HG03280 (cell line): ENCODE measurements around the gene RIPOR3.
"Not testable (repeated sequence)": the region's sequence is repeated elsewhere in the genome, so short reads cannot be mapped to it uniquely, and the experiment has no call there.

Experiments used
- ATAC-seq: cut with Tn5 transposase; IDR thresholded peaks from one replicate; pipeline ENCODE4 v1.9.1; 2021; ENCODE audit warnings: mild to moderate bottlenecking, moderate library complexity; ENCODE audit not compliant: unreplicated experiment

Gene RIPOR3

DNA sequence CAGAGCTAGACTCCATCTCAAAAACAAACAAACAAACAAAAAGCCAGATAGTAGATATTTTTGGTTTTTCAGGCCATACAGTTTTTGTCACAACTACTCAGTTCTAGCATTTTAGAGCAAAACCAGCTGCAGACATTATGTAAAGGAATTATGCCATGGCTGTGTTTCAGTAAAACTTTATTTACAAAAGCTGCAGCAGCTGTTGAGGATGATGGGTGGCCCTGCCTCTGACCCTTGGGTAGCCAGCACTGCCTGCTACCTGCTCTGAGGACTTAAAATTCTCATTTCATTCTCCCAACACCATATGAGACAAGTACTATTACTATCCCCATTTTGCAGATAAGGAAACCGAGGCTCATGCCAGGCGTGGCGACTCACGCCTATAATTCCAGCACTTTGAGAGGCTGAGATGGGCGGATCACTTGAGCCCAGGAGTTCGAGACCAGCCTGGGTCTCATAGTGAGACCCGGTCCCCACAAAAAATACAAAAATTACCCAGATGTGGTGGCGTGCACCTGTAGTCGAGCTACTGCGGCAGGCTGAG lies 56.3 kb downstream of the RIPOR3 start:
- no peak for ATAC-seq

DNA sequence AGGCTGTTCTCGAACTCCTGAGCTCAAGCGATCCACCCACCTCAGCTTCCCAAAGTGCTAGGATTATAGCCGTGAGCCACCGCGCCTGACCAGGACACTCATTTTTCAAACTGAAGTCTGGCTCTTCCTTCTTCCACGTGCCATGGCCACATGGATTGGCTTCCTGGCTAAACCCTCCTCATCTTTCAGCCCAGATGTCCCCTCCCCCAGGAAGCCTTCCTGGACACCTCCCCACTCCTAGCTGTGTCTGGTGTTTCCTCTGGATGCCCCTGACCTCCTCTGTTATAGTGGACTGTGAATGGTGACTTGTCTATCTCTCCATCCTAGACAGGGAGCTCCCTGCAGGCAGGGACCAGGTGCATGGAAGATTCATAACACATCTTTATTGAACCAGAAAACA lies 57.2 kb downstream of the RIPOR3 start:
- no peak for ATAC-seq

DNA sequence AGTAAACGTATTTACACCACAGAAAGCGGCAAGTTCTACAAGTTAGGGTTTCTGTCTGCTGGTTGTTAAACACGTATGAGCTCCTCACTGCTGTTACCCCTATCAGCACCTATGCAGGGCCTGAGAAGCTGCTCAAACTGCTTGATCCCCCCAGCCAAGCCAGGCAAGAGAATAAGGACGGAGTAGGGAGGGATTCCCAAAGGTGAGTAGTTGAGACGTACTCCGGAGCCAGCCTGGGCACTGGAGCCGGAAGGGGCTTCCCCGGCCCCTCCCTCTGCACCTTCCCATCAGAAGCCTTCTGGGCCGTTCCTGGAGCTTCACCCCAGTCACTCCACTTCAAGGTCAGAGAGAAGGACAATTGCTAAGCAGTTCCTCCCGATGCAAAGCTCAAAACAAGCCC lies 58.0 kb downstream of the RIPOR3 start:
- no peak for ATAC-seq

DNA sequence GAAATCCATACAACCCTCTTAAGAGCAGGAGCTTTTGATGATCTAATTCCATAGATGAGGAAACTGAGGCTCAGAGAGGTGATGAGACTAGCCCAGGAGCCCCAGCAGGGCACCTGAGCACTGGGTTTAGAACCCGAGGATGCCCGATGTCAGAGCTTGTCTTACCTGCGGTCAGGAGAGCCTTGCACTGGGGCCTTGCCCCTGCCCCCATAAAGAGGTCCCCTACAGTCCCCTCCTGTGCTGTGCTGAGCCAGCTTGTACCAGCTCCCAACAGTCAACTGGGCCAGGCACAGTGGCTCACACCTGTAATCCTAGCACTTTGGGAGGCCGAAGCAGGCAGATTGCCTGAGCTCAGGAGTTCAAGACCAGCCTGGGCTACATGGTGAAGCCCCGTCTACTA lies 58.6 kb downstream of the RIPOR3 start:
- no peak for ATAC-seq

DNA sequence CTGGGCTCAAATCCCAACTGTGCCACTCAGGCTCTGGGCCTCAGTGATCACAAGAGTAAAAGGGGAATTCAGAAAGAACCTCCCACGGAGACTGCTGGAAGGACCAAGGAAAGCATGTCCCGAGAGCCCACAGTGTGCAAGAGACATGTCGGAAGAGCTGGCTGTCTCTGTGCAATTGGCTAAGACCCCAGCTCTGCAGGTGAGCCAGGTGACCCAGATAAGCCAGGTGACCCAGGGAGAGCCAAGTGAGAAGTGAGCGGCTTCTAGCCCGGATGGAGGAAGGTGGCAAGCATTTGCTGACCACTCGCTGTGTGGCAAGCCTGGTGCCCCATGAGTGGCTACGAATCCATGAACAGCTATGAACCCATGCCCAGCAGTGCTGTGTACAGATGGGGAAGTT lies 59.1 kb downstream of the RIPOR3 start:
- no peak for ATAC-seq

DNA sequence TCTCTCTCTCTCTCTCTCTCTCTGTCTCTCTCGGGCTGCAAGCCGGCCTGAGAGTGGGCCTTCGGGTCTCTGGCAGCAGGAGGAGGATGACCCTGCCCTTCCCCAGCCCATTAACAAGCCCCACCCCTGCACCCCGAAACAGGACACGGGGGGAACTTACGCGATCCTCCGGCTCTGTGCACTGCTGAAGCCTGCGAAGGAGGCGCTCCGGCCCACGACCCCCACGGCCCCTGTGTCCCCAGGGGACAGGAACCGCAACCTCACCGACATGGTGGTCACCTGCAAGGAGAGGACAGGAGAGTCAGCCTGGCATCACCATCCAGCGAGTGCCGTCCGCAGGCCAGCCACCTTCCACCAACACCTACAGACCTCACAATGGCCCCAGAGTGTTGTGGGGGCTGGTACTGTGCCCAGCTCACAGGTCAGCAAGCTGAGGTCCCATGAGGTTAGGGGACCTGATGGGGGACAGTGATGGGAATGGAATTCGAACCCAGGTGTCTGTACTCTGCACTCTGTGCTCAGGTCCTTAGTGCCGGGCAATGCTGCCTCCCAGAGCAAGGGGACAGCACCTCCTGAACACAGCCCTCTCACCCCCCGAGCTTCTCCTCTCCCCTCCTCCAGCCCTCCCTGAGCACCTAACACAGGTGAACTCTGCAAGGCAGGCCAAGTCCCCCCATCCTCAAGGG lies 60.6 kb downstream of the RIPOR3 start:
- ATAC-seq = no peak

DNA sequence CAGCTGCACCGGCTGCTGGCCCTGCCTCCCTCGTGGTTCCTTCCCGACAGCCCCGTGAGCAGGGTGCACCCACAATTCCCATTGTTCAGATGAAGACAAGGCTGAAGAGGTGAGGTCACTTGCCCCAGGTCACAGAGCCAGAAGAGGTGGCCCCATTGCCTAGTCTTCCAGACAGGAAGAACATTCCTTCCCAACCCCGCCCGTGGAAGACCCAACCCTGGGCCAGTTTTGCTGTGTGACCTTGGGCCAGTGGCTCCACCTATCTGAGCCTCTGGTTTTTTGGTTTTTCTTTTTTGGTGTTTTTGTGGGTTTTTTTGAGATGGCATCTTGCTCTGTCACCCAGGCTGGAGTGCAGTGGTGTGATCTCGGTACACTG lies 61.7 kb downstream of the RIPOR3 start:
- no peak for ATAC-seq

DNA sequence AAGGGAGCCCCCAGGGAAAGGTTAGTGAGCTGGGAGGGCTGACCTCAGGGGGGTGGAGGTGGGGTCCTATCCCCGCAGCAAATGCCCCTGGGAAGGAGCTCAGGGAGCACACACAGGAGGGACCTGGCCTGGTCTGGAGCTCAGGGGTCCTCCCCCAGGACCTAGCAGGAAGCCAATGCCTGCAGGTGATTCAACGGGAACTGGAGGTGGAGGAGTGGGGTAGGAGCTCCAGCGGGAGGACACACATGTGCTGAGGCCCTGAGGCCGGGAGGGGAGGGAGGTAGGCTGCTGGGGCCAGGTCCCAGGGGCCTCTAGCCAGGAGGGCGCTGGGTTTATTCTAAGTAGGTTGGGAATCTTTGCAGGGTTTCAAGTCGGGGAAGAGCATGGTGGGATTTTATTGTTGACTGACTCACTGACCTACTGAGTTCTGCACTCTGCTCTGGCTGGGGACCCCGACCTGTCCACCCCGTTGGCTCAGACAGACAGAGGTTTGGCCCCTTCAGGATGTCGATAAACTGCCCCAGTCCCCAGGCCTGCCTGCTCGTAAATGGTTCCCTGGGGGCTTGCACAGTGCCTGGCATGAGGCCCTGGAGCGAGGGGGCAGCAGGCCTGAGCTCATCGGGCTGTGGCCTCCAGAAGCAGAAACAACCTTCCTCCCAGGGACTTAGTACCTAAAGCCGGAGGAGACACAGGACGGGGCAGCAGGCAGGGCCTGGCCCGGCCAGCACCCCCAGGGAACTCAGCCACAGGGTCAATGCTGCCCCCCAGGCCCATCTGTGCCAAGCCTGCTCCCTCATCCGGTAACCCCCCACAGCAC lies 62.3 kb downstream of the RIPOR3 start:
- no peak for ATAC-seq

DNA sequence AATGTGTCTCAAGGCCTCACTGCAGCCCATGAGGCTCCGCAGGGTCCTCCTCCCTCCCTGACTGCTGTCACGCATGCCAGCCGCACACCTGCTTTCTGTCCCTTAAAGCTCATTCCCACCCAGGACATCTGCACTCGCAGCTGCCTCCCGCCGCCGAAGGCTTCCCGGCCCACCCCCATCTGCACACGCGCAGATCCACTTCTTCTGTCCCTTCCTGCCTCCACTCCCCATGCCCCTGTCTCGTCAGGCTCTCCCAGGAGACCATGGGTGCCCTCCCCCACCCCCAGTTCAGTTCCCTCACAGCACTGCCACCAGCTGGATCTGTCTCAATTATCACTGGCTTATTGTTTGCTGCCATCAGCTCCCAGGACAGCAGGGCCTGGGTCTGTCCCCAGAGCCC lies 63.0 kb downstream of the RIPOR3 start:
- ATAC-seq = no peak

DNA sequence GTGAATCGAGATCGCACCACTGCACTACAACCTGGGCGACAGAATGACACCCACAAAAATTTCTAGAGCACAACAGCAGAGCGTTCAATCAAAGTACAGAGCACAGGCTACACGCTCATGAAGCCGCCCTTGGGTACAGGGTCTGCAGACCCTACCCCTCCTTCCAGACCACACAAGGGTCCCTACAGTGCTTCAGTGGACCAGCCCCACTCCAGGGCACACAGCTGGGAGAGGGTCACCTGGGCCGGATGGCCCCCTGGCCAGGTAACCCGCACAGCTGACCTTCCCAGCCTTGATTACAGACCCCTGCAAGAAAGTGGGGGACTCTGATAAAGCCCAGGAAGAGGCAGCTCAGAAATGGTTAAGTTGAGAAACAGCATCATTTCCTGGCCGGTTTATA lies 63.6 kb downstream of the RIPOR3 start:
- ATAC-seq = no peak

DNA sequence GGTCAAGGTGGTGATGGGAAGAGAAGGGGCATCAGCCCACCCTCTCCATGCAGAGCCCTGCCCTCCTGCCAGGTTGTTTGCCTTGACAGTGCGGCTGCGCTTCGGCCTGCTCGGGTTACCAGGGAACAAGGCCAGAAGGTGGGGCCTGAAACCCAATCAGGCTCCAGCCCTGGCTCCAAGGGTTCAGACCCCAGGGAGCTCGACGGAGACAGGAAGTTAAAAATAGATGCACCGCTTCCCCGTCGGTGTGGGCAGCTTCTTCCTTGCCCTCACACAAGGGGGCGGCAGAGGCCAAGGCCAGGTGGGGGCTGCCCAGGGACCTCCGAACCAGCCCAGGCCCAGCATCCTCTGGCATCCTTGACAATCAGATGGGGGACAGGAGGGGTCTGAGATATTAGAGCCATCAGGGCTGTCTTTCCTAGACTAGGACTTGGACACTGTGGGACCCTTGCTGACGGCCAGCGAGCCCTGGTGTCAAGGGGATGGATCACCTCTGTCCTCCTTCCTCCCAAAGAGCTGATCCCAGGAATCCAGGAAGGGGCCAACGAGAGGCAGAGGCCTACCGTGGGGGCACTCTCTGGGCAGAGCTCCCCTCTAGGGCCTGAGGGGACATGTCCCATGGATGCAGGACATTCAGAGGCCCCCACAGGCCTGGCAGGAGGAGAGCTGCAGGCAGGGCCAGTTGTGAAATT lies 65.2 kb downstream of the RIPOR3 start:
- no peak for ATAC-seq

DNA sequence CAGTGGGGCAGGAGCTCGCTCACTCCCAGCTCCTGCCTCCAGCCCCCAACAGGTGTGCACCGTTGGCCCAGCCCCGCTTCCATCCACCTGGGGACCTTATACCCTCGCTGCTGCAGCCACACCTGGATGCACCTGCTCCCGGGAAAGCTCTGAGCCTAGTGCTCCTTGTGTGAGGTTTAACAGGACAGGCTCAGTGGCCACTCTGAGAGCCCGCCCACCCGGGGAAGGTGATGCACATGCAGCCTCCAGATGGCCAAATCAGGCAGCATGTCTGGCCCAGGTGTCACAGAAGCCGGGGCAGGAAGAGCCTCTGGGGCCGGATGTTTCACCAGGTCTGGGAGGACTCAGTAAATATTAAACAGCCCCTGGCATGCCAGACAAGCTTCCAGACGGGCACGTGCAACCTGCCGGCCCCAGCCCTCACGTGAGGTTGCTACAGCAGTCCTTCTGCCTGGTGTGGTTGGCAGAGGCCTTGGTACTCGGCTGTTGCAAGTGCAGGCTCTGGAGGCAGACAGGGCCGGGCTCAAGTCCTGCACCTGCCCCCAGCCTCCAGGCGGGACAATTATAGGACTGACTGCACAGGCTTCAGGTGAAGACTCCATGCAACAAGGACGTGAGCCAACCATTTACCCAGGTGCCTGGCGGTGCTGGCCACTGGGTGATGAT lies 66.9 kb downstream of the RIPOR3 start:
- no peak for ATAC-seq

DNA sequence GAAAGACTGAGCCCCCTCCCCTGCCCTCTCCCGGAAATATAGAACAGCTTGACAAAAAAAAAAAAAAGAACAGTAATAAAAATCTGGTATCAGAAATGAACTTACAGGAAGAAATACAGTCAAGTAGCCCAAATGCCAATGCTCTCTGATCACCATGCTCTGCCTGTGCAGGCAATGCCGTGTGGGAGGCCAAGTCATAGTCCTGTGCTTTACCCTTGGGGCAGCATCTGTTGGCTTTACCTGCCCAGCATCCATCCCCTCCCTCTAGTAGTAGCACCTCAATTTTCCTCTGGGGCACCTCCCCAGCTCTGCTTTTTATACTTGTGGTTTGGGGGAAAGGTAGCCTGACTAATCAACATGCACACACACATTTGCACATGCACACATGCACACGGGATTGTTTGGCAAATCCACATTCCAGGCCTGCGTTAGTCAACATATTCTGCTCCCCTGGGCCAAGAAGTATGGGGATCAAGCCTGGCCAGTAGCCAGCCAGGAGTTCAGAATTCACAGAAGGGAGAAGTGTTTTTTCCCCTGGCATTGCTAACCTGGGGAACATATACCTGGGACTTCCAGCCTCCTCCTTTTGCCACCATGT lies 70.2 kb downstream of the RIPOR3 start:
- ATAC-seq = no peak

DNA sequence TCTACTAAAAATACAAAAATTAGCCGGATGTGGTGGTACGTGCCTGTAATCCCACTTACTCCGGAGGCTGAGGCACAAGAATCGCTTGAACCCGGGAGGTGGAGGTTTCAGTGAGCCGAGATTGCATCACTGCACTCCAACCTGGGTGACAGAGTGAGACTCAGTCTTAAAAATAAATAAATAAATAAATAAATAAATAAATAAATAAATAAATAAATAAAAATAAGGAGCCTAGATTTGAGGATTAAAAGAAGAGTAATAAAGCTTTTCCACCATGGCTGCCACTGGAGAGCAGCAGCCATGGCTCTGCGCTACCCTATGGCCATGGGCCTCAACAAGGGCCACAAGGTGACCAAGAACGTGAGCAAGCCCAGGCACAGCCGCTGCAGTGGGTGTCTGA lies 70.9 kb downstream of the RIPOR3 start:
- ATAC-seq = not testable (repeated sequence)

DNA sequence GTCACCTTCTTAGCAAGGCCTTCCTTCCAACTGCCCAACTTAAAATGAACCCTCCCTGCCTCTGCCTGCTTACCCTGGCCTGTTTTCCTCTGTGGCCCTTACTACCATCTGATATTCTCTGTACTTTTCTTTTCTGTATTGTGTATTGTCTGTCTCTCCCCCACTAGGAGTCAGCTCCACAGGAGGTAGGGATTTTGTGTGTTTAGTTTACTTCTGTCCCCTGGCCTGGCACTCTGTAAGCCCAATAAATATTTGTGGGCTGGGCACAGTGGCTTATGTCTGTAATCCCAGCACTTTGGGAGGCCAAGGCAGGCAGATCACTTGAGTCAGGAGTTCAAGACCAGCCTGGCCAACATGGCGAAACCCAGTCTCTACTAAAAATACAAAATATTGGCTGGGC lies 72.8 kb downstream of the RIPOR3 start:
- ATAC-seq = no peak

DNA sequence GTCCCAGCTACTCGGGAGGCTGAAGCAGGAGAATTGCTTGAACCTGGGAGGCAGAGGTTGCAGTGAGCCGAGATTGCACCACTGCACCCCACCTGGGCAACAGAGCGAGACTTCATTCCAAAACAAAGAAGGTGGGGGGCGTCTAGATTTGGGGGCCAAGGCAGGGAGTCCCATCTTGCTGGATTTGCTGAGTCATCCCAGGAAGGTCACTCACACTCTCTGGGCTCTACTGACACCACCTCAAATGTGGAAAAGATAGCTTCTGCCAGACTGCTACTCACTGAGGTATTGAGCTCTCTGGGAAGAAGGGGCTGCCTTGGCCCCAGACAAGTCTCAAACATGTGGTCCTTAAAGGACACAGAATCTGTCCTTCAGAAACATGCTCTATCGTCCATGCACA lies 74.3 kb downstream of the RIPOR3 start:
- ATAC-seq = no peak

DNA sequence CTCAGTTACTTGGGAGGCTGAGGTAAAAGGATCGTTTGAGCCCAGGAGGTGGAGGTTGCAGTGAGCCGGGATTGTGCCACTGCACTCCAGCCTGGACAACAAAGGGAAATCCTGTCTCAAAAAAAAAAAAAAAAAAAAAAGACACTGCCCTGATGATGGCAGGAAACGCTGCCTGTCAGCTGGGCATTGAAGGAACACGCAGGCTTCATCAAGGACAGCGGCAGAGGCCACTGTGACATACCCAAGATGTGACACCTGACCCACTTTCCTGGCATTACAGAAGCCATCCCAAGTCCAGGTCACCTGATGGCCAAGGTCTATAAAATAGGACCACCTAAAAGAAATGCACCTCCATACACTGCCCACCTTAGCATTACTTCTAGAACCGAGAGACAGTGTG lies 75.9 kb downstream of the RIPOR3 start:
- no peak for ATAC-seq

DNA sequence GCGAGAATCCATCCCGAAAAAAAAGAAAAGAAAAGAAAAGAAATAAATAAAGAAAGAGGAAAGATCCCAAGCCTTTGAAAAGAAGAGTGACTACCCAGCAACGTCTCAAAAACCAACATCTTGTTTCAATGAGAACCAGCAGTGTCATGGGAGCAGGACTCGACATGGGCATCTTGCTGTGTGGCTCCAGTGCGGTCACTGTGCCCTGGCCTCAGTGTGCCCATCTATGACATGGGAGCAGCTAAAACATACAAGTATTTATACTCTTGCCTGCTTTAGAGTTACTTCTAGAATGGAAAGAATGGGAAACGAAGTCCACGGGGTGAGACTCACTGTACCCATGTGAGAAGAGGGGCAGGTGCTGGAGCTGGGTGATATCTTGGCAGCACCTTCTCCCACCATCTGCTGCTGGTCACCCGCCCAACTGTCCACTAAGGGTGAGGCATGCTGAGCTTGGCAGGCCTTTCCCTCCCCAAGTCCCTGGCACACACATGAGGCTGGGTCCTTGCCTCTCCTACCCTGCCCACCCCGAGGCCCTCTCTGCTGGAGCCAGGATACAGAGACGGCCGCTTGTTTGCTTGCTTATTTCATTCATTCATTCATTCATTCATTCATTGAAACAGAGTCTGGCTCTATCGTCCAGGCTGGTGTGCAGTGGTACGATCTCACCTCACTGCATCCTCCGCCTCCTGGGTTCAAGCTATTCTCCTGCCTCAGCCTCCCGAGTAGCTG lies 77.7 kb downstream of the RIPOR3 start:
- ATAC-seq = no peak

DNA sequence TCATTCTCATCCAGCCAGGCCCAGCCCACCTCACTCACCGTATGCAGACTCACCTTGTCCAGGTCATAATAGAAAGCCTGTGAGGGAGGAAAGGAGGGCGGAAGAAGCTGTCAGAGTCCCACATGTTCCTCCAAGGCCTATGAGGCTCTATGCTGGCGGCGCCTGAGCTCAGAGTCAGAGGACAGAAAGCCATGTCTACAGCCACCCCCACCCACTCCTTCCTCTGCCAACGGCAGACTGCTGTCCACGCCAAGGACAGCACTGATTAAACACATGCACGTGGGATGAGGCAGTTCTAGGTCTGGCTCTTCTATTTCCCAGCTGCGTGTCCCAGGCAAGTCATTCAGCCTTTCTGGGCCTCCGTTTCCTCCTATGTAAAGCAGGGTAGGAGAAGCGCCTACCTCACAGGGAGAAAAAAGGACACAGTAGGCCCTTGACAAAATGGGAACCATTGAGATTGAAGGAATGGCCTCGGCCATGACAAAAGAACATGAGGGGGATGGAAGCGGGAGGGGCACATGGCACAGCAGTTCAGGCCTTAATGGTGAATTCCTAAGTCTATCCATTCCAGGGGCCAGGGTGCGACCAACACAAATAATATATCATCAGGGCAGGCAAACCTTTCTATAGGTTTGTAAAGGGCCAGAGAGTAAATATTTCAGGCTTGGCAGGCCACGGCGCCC lies 80.1 kb downstream of the RIPOR3 start:
- no peak for ATAC-seq
